H1 (cell line): ENCODE data around the gene EME2. TPM values are rescaled to one million over a fixed set of nuclear protein-coding genes. Genes with fewer than 3 reads are reported as not detected.

Source experiments
- BRCA1 ChIP-seq: IDR thresholded peaks from 2 replicates; pipeline ENCODE4 v1.6.1; 2012; ENCODE audit warnings: low read depth, low read length, improper control_type of control experiment
- CHD2 ChIP-seq: IDR thresholded peaks from 2 replicates; pipeline ENCODE4 v1.6.1; 2012; ENCODE audit warnings: low read length, improper control_type of control experiment
- JUND ChIP-seq: IDR thresholded peaks from 2 replicates; pipeline ENCODE4 v1.6.1; 2011; ENCODE audit warnings: mild to moderate bottlenecking, improper control_type of control experiment, low read length
- MAFK ChIP-seq: IDR thresholded peaks from 2 replicates; pipeline ENCODE4 v1.6.1; 2012; ENCODE audit warnings: low read depth, mild to moderate bottlenecking, improper control_type of control experiment, low read length
- NANOG ChIP-seq: IDR thresholded peaks from 2 replicates; pipeline ENCODE4 v1.6.1; 2011; ENCODE audit warnings: low read length, low read depth, mild to moderate bottlenecking, inconsistent platforms; ENCODE audit not compliant: insufficient read depth, poor library complexity, severe bottlenecking
- RAD21 ChIP-seq, 2 experiments: IDR thresholded peaks in 1 of 2; conservative IDR thresholded peaks in 1 of 2; 2 replicates each; pipeline ENCODE4 v1.6.1; 2011; ENCODE audit warnings: low read depth in 2 of 2, low read length in 2 of 2, improper control_type of control experiment in 1 of 2, inconsistent platforms in 1 of 2, mild to moderate bottlenecking in 1 of 2, moderate library complexity in 1 of 2
- SIN3A ChIP-seq, 2 experiments: IDR thresholded peaks in 1 of 2; conservative IDR thresholded peaks in 1 of 2; 2 replicates each; pipeline ENCODE4 v1.6.1; 2011 to 2012; ENCODE audit warnings: low read length in 2 of 2, improper control_type of control experiment in 1 of 2, low read depth in 1 of 2, mild to moderate bottlenecking in 1 of 2
- SP4 ChIP-seq: IDR thresholded peaks from 2 replicates; pipeline ENCODE4 v1.6.1; 2012; ENCODE audit warnings: low read length, inconsistent platforms
- TAF1 ChIP-seq: IDR thresholded peaks from 2 replicates; pipeline ENCODE4 v1.6.1; 2011; ENCODE audit warnings: mild to moderate bottlenecking, low read depth, low read length
- polyA plus RNA-seq, 7 experiments: library from polyadenylated mRNA; depleted of rRNA in 3 of 7; stranded (reverse) in 5 of 7; unstranded in 2 of 7; fragments of >200 nt in 5 of 7; fragments of 200-250 nt in 2 of 7; gene quantifications; 1 replicate in 5 of 7; 2 replicates in 1 of 7; 4 replicates in 1 of 7; pipeline versions ENCODE4 v1.2.1 to v1.2.3, GENCODE V29; 2011 to 2013; ENCODE audit warnings: missing spikeins in 2 of 7, mixed read lengths in 2 of 7
- total RNA-seq: library from RNA; stranded (reverse); fragmentation: NEBNext Ultra II Directional; extraction: Animal tissue kit (Norgen Biotek cat#: 25700); gene quantifications from 2 replicates; pipeline ENCODE4 v1.2.1, GENCODE V29; 2021

Gene EME2
- total and polyA plus RNA-seq, 2 of the 8 experiments (the other 6 are each of a cell fraction or from before 2014, with no cell fraction given): 13.1 to 19.7 TPM

DNA sequence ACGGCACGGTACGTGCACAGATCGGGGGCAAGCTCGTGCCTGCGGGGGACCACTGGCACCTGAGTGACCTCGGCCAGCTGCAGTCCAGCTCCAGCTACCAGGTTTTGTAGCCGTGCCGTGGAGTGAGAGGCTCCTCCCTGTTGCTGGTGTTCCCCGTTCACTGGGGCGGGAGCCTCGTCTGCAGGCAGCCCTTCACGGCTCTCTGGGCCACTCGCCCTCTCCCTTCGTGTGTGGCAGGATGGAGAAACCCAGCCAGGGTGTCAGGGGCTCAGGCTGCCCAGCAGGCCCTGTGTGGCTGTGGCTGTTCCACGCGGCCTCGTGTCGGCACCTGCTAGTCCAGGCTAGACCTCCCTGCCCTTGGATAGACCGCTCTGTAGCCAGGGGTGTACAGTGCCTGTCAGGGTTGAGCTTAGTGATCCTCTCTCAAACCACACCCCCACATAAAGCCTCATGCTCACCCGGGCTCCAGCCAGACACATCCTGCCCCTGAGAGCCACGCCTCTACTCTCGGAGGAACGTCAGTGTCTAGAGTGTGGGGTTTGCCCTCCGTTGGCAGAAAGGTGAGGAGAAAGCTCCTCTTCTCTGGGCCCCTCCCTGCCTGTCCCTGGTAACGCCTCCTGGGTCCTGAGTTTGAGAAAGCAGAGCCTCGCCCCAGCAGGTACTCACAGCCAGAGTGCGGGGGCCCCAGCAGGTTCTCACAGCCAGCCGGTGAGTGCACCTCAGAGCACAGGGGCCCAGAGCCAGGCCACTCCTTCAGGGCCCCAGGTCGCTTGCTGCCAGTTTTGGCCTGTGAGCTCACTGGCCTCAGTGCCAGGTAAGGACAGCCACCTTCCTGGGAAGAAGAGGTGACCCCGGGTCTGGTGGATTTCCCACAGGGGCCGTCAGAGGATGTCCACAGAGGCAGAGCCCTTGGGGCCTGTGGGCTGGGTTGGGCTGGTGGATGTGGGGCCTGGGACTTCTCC, 29.0 kb upstream of the EME2 start (continued):
- no peak for TF ChIP-seq MAFK
- TF ChIP-seq TAF1: no peak
- TF ChIP-seq JUND: no peak
- TF ChIP-seq RAD21 (IDR thresholded peaks at IDR 0.05 in 1 of 2, conservative IDR thresholded peaks at IDR 0.05 in 1 of 2; ENCODE audit: low read depth in 2 of 2, low read length in 2 of 2): no peak
- no peak for TF ChIP-seq NANOG
- TF ChIP-seq BRCA1: no peak
- no peak for TF ChIP-seq SIN3A (conservative IDR thresholded peaks at IDR 0.05 in 1 of 2, IDR thresholded peaks at IDR 0.05 in 1 of 2; ENCODE audit: low read depth in 1 of 2, low read length in 2 of 2)
- no peak for TF ChIP-seq SP4
- TF ChIP-seq CHD2: no peak
